ENCODE results near the gene DGKQ.

The DGKQ gene

GRCh38 chr4:960636-961350, 12.6 kb downstream of the DGKQ start:
- TF ChIP-seq CTCF (IDR thresholded peaks at IDR 0.05; ENCODE audit: low read depth, low read length, missing control alignments), result no peak
- no peak for DNase-seq (ENCODE audit: low read depth)
- no peak overlapping the region for H3K4me3 ChIP-seq (ENCODE audit: low read depth, low read length)

- DNase-seq (ENCODE audit: low read depth), result no peak
- H3K4me3 ChIP-seq (ENCODE audit: low read depth, low read length), result no peak overlapping the region
- TF ChIP-seq CTCF (IDR thresholded peaks at IDR 0.05; ENCODE audit: low read depth, low read length, missing control alignments), result no peak
Measured at GRCh38 chr4:960140-960635, 13.2 kb downstream of the DGKQ start.

GRCh38 chr4:959338-960139, 13.8 kb downstream of the DGKQ start:
- DNase-seq (ENCODE audit: low read depth), result no peak

GRCh38 chr4:958696-959337, 14.6 kb downstream of the DGKQ start:
- no peak overlapping the region for H3K4me3 ChIP-seq (ENCODE audit: low read depth, low read length)
- no peak for TF ChIP-seq CTCF (IDR thresholded peaks at IDR 0.05; ENCODE audit: low read depth, low read length, missing control alignments)
- DNase-seq (ENCODE audit: low read depth), result no peak

More at GRCh38 chr4:959338-960139, 13.8 kb downstream of the DGKQ start:
- TF ChIP-seq CTCF (IDR thresholded peaks at IDR 0.05; ENCODE audit: low read depth, low read length, missing control alignments), result no peak
- no peak overlapping the region for H3K4me3 ChIP-seq (ENCODE audit: low read depth, low read length)

GRCh38 chr4:958314-958665, 15.1 kb downstream of the DGKQ start:
- no peak overlapping the region for H3K4me3 ChIP-seq (ENCODE audit: low read depth, low read length)
- no peak for DNase-seq (ENCODE audit: low read depth)
- TF ChIP-seq CTCF (IDR thresholded peaks at IDR 0.05; ENCODE audit: low read depth, low read length, missing control alignments), result no peak

GRCh38 chr4:957581-958313, 15.6 kb downstream of the DGKQ start:
- no peak for DNase-seq (ENCODE audit: low read depth)
- TF ChIP-seq CTCF (IDR thresholded peaks at IDR 0.05; ENCODE audit: low read depth, low read length, missing control alignments), result no peak

More at GRCh38 chr4:957581-958313, 15.6 kb downstream of the DGKQ start:
- H3K4me3 ChIP-seq (ENCODE audit: low read depth, low read length), result no peak overlapping the region
